NB4 (cell line): Measurements from ENCODE around the gene FBL.
A peak's percentile ranks its signal among the peaks of the same experiment; 100 is the strongest.

Experiments used
- DNase-seq: peaks from one replicate; pipeline ENCODE4 v3.0.0; 2010; ENCODE audit warnings: low read depth
- H3K4me3 ChIP-seq: one replicate; pipeline ENCODE4 v1.5.1; 2011; ENCODE audit warnings: mild to moderate bottlenecking, low read depth, low read length, moderate library complexity
- CTCF ChIP-seq: IDR thresholded peaks from one replicate; pipeline ENCODE4 v1.5.1; 2012; ENCODE audit warnings: low read depth, low read length
- MYC ChIP-seq: IDR thresholded peaks from 2 replicates; pipeline ENCODE4 v1.6.1; 2011; ENCODE audit warnings: low read depth, low read length
- POLR2A ChIP-seq: IDR thresholded peaks from 2 replicates; pipeline ENCODE4 v1.6.1; 2011; ENCODE audit warnings: mild to moderate bottlenecking; ENCODE audit not compliant: insufficient read length; ENCODE audit errors: extremely low read depth
- TF ChIP-seq, protein P1 (sequence below): IDR thresholded peaks from 2 replicates; pipeline ENCODE4 v1.6.1; 2011; ENCODE audit warnings: low read depth, low read length

Gene FBL

DNA sequence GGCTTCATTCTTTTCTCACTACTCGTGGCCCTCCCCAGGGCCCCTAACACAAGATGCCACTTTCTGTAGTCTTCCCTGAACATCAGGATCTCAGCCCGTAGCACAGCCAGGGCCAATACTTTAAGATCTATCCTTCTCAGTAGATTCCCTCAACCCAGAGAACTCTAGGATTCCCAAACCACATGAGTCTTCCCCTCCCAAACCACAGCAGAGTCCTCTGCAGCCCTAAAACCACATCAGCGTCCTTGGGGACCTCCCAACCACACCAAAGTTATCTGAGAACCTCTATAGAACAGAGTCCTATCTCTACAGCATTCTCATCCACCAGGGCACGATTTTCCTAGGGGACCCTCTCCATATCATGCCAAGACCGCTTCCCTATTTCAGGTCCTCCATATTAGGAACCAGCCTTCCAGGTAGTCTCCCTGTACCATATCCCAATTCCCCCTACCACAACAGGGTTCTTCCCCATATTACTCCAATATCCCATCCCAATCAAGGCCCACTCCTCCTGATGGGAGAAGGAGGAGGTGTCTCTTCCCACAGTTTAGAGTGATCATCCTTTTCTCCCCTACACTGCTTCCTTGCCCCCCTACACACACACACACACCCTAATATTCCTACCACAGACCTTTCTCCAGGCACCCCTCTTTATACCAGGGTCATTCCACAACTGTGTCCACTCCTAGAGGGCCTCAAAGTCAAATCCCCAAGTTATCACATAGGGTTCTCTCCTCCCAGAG is 13.7 kb downstream of the FBL start:
- DNase-seq: peak; percentile 27
- TF ChIP-seq POLR2A: no peak
- TF ChIP-seq, protein P1, sequence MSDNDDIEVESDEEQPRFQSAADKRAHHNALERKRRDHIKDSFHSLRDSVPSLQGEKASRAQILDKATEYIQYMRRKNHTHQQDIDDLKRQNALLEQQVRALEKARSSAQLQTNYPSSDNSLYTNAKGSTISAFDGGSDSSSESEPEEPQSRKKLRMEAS: no peak
- TF ChIP-seq CTCF: no peak
- TF ChIP-seq MYC: no peak
- no peak overlapping the region for H3K4me3 ChIP-seq

- no peak overlapping the region for H3K4me3 ChIP-seq
- no peak for DNase-seq
- TF ChIP-seq, protein P1: no peak
- TF ChIP-seq CTCF: no peak
- no peak for TF ChIP-seq MYC
- TF ChIP-seq POLR2A: no peak
Observed at GRCh38 chr19:39831679-39832078, 14.5 kb downstream of the FBL start.

GRCh38 chr19:39830847-39831246 is 15.3 kb downstream of the FBL start:
- TF ChIP-seq POLR2A (no peak), MYC (no peak), CTCF (no peak)
- TF ChIP-seq, protein P1: no peak
- no peak for DNase-seq
- no peak overlapping the region for H3K4me3 ChIP-seq

DNA sequence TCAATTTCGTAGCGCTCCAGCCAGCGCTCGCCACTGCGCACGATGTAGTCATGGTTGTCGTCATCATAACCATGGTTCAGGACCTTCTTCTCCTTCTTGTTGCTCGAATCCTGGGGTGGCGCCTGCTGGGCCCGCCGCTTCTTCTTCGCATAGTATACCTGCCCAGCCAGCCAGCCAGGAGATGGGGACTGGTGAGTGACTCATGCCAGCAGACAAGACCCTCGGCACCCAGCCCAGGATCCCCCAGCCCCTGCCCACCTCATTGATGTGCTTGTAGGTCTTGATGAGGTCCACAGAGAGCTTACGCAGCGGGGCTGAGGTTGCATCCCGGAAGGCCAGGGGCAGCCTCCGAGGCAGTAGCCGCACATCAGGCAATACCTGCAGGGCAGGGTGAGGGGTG is 15.8 kb downstream of the FBL start:
- TF ChIP-seq POLR2A: no peak
- TF ChIP-seq CTCF: no peak
- TF ChIP-seq, protein P1: no peak
- no peak for TF ChIP-seq MYC
- H3K4me3 ChIP-seq: no peak overlapping the region
- DNase-seq: no peak

DNA sequence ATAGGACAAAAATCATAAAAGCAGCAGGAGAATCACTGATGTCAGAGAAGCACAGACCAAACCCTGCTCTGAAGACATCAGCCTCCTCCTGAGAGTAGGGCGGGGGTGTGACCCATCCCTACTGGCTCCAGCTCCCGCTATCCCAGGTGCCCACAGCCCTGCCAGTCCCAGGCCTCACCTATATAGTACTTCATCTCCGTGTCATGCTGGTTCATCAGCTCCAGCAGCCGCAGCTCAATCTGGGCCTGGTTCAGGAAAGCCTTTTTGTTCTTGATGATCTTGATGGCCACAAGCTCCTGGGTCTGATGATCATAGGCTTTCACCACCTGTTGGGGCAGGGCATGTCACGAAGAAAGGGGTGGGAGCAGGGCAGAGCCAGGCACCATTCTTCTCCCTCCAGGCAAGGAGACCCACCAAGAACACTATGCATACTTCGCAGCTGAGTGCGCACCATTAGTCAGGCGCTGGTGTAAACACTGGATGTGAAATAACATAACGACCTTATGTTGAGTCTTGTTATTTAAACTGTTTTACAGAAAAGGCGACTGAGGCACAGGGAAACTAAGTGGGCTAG is 16.4 kb downstream of the FBL start:
- H3K4me3 ChIP-seq: no peak overlapping the region
- no peak for TF ChIP-seq MYC
- TF ChIP-seq POLR2A: no peak
- TF ChIP-seq CTCF: no peak
- TF ChIP-seq, protein P1: no peak
- DNase-seq: no peak

DNA sequence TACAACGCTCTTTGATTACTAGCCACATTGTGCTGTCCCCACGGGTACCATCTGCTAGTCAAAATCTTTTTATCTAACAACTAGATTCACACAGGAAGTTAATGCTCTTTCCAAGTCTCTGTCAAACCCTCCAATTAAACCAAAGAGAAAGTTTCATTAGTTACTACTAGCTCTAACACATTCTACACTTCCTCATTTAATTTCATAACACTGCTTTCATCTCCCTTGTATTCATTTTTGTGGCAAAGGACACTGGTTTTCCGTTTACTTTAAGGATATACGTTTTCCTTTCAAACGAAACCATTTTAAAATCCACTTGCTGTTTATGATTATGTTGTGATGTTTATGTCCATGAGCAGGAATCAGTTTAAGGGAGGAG is 17.5 kb downstream of the FBL start:
- TF ChIP-seq, protein P1: no peak
- TF ChIP-seq MYC: no peak
- TF ChIP-seq POLR2A: no peak
- TF ChIP-seq CTCF: no peak
- no peak overlapping the region for H3K4me3 ChIP-seq
- DNase-seq: no peak
